Effector memory CD8-positive, alpha-beta T cell (primary cell): ENCODE results near the gene POLK.

ENCODE experiments used
- ATAC-seq: fragments of 150-1000 bp; cut with Tn5 transposase; replicated peaks from 2 replicates; pipeline ENCODE4 v1.10.0; 2021; ENCODE audit warnings: mild to moderate bottlenecking, moderate library complexity
- DNase-seq, 3 experiments: peaks; one replicate each; pipeline ENCODE4 v3.0.0; 2021
- H3K27ac Mint-ChIP-seq, 2 donors: one replicate each; pipeline ENCODE4 v1.8.0; 2022; ENCODE audit warnings: mild to moderate bottlenecking in 2 of 2, mixed read lengths in 2 of 2, moderate library complexity in 2 of 2
- H3K27me3 Mint-ChIP-seq, 2 donors: one replicate each; pipeline ENCODE4 v1.8.0; 2022; ENCODE audit warnings: mixed read lengths in 2 of 2
- H3K36me3 Mint-ChIP-seq: one replicate; pipeline ENCODE4 v1.8.0; 2022; ENCODE audit warnings: mild to moderate bottlenecking, moderate library complexity, mixed read lengths; ENCODE audit not compliant: insufficient read depth
- H3K4me1 Mint-ChIP-seq, 2 donors: one replicate each; pipeline ENCODE4 v1.8.0; 2022; ENCODE audit warnings: low read depth in 2 of 2, mixed read lengths in 2 of 2
- H3K4me3 Mint-ChIP-seq, 2 donors: one replicate each; pipeline ENCODE4 v1.8.0; 2022; ENCODE audit warnings: mild to moderate bottlenecking in 2 of 2, mixed read lengths in 2 of 2, moderate library complexity in 2 of 2
- H3K9me3 Mint-ChIP-seq, 2 donors: one replicate each; pipeline ENCODE4 v1.8.0; 2022; ENCODE audit warnings: mixed read lengths in 2 of 2
- total RNA-seq, 9 experiments: gene quantifications; one replicate each; lab custom pipeline; 2026; lab: John Stamatoyannopoulos, UW

The POLK gene
- total RNA-seq = 37.4 to 98.5 (median 65.5) reads per million in 9 experiments

GRCh38 chr5:75511435-75512382 lies at the start of gene POLK, which contains the start of gene CERT1:
TSS of gene POLK (plus strand) at chr5:75511891.
TSS of gene CERT1 (minus strand) at chr5:75511629. CDS start at chr5:75511207, 422 bp downstream.
- peaks cover 23% of the 10 kb centered on the region for H3K36me3 Mint-ChIP-seq
- peak within 1 kb of the TSS; percentile 91 to 93 for H3K27ac Mint-ChIP-seq
- DNase-seq = peak; percentile 83 to 86 (median 83)
- H3K27me3 Mint-ChIP-seq = no peaks in the 10 kb centered on the region
- H3K4me3 Mint-ChIP-seq = peak within 1 kb of the TSS; percentile 89 to 90
- ATAC-seq = peak; percentile 88
- H3K4me1 Mint-ChIP-seq = peaks cover 31 to 54% of the 10 kb centered on the region in 2 donors
- H3K9me3 Mint-ChIP-seq = no peaks in the 10 kb centered on the region

- H3K36me3 Mint-ChIP-seq = peaks cover 7% of the 10 kb centered on the region
- H3K27ac Mint-ChIP-seq = peak overlapping the region in 1 of 2 donors; percentile 20
- H3K9me3 Mint-ChIP-seq = no peaks in the 10 kb centered on the region
- H3K27me3 Mint-ChIP-seq = no peaks in the 10 kb centered on the region
- DNase-seq (no peak), ATAC-seq (no peak)
- H3K4me1 Mint-ChIP-seq = peaks cover 40 to 51% of the 10 kb centered on the region in 2 donors
- no peak overlapping the region for H3K4me3 Mint-ChIP-seq
Measured at GRCh38 chr5:75463726-75464125, 48.0 kb upstream of the POLK start.

GRCh38 chr5:75465480-75465879 lies 46.2 kb upstream of the POLK start:
- peaks cover 5% of the 10 kb centered on the region for H3K36me3 Mint-ChIP-seq
- H3K9me3 Mint-ChIP-seq = peaks cover 0 to 7% of the 10 kb centered on the region in 2 donors
- H3K4me3 Mint-ChIP-seq = no peak overlapping the region
- DNase-seq (no peak), ATAC-seq (no peak)
- no peaks in the 10 kb centered on the region for H3K27me3 Mint-ChIP-seq
- peaks cover 40 to 51% of the 10 kb centered on the region in 2 donors for H3K4me1 Mint-ChIP-seq
- peak overlapping the region; percentile 4 to 18 for H3K27ac Mint-ChIP-seq

- DNase-seq = no peak
- Mint-ChIP-seq H3K27me3 (no peaks in the 10 kb centered on the region), H3K9me3 (peaks cover 0 to 7% of the 10 kb centered on the region in 2 donors), H3K4me3 (no peak overlapping the region), H3K27ac (peak overlapping the region in 1 of 2 donors; percentile 16), H3K36me3 (peaks cover 5% of the 10 kb centered on the region), H3K4me1 (peaks cover 35 to 46% of the 10 kb centered on the region in 2 donors)
- ATAC-seq = no peak
Measured at GRCh38 chr5:75466006-75466716, 45.5 kb upstream of the POLK start.

- H3K36me3 Mint-ChIP-seq = no peaks in the 10 kb centered on the region
- H3K4me3 Mint-ChIP-seq = no peak overlapping the region
- peaks cover 32 to 40% of the 10 kb centered on the region in 2 donors for H3K4me1 Mint-ChIP-seq
- no peak overlapping the region for H3K27ac Mint-ChIP-seq
- H3K27me3 Mint-ChIP-seq = no peaks in the 10 kb centered on the region
- no peak for ATAC-seq
- peaks cover 0 to 7% of the 10 kb centered on the region in 2 donors for H3K9me3 Mint-ChIP-seq
- DNase-seq = no peak
Measured at GRCh38 chr5:75468593-75468992, 43.1 kb upstream of the POLK start.

GRCh38 chr5:75469017-75469416 lies 42.7 kb upstream of the POLK start:
- Mint-ChIP-seq H3K27me3 (no peaks in the 10 kb centered on the region), H3K4me3 (no peak overlapping the region), H3K27ac (no peak overlapping the region), H3K4me1 (peaks cover 29 to 37% of the 10 kb centered on the region in 2 donors), H3K9me3 (peaks cover 0 to 7% of the 10 kb centered on the region in 2 donors), H3K36me3 (no peaks in the 10 kb centered on the region)
- DNase-seq (no peak), ATAC-seq (no peak)

- ATAC-seq (no peak), DNase-seq (no peak)
- Mint-ChIP-seq H3K4me1 (peaks cover 19 to 22% of the 10 kb centered on the region in 2 donors), H3K36me3 (peaks cover 4% of the 10 kb centered on the region), H3K4me3 (no peak overlapping the region), H3K9me3 (peaks cover 0 to 7% of the 10 kb centered on the region in 2 donors), H3K27me3 (no peaks in the 10 kb centered on the region), H3K27ac (no peak overlapping the region)
Measured at GRCh38 chr5:75471193-75471592, 40.5 kb upstream of the POLK start.

GRCh38 chr5:75472973-75473372 lies 38.7 kb upstream of the POLK start:
- H3K4me3 Mint-ChIP-seq = no peak overlapping the region
- no peak for DNase-seq
- H3K9me3 Mint-ChIP-seq = peaks cover 0 to 7% of the 10 kb centered on the region in 2 donors
- H3K27me3 Mint-ChIP-seq = no peaks in the 10 kb centered on the region
- peaks cover 14 to 18% of the 10 kb centered on the region in 2 donors for H3K4me1 Mint-ChIP-seq
- H3K27ac Mint-ChIP-seq = no peak overlapping the region
- ATAC-seq = no peak
- peaks cover 8% of the 10 kb centered on the region for H3K36me3 Mint-ChIP-seq

GRCh38 chr5:75473463-75473862 lies 38.2 kb upstream of the POLK start:
- no peak overlapping the region for H3K4me3 Mint-ChIP-seq
- peaks cover 14 to 18% of the 10 kb centered on the region in 2 donors for H3K4me1 Mint-ChIP-seq
- H3K9me3 Mint-ChIP-seq = peaks cover 0 to 7% of the 10 kb centered on the region in 2 donors
- DNase-seq (no peak), ATAC-seq (no peak)
- H3K27me3 Mint-ChIP-seq = no peaks in the 10 kb centered on the region
- H3K36me3 Mint-ChIP-seq = peaks cover 9% of the 10 kb centered on the region
- H3K27ac Mint-ChIP-seq = no peak overlapping the region

- H3K4me1 Mint-ChIP-seq = peaks cover 14 to 21% of the 10 kb centered on the region in 2 donors
- H3K4me3 Mint-ChIP-seq = no peak overlapping the region
- no peak for DNase-seq
- H3K27me3 Mint-ChIP-seq = no peaks in the 10 kb centered on the region
- ATAC-seq = no peak
- no peaks in the 10 kb centered on the region for H3K9me3 Mint-ChIP-seq
- H3K36me3 Mint-ChIP-seq = peaks cover 9% of the 10 kb centered on the region
- peak overlapping the region in 1 of 2 donors; percentile 54 for H3K27ac Mint-ChIP-seq
Measured at GRCh38 chr5:75475364-75475763, 36.3 kb upstream of the POLK start.

- ATAC-seq (no peak), DNase-seq (no peak)
- H3K4me3 Mint-ChIP-seq = no peak overlapping the region
- no peaks in the 10 kb centered on the region for H3K27me3 Mint-ChIP-seq
- H3K36me3 Mint-ChIP-seq = peaks cover 6% of the 10 kb centered on the region
- peaks cover 18 to 40% of the 10 kb centered on the region in 2 donors for H3K4me1 Mint-ChIP-seq
- H3K27ac Mint-ChIP-seq = no peak overlapping the region
- no peaks in the 10 kb centered on the region for H3K9me3 Mint-ChIP-seq
Measured at GRCh38 chr5:75481024-75481423, 30.7 kb upstream of the POLK start.

- no peak for ATAC-seq
- Mint-ChIP-seq H3K4me3 (no peak overlapping the region), H3K4me1 (peaks cover 29 to 45% of the 10 kb centered on the region in 2 donors), H3K27me3 (no peaks in the 10 kb centered on the region), H3K27ac (no peak overlapping the region), H3K9me3 (no peaks in the 10 kb centered on the region), H3K36me3 (peaks cover 6% of the 10 kb centered on the region)
- DNase-seq = no peak
Measured at GRCh38 chr5:75482482-75482881, 29.2 kb upstream of the POLK start.

- H3K4me1 Mint-ChIP-seq = peaks cover 39 to 59% of the 10 kb centered on the region in 2 donors
- peaks cover 3% of the 10 kb centered on the region for H3K36me3 Mint-ChIP-seq
Measured at GRCh38 chr5:75484605-75485004, 27.1 kb upstream of the POLK start.

More at GRCh38 chr5:75484605-75485004, 27.1 kb upstream of the POLK start:
- Mint-ChIP-seq H3K4me3 (no peak overlapping the region), H3K27ac (no peak overlapping the region), H3K27me3 (no peaks in the 10 kb centered on the region), H3K9me3 (no peaks in the 10 kb centered on the region)
- ATAC-seq (no peak), DNase-seq (no peak)
